HG03060 (cell line): Measurements from ENCODE around the gene OR8B3.
"Not testable (repeated sequence)": the region's sequence is repeated elsewhere in the genome, so short reads cannot be mapped to it uniquely, and the experiment has no call there.

ENCODE experiments used
- ATAC-seq: cut with Tn5 transposase; IDR thresholded peaks from one replicate; pipeline ENCODE4 v1.9.1; 2021; ENCODE audit warnings: low read depth, moderate number of reproducible peaks; ENCODE audit not compliant: unreplicated experiment

OR8B3 gene, protein sequence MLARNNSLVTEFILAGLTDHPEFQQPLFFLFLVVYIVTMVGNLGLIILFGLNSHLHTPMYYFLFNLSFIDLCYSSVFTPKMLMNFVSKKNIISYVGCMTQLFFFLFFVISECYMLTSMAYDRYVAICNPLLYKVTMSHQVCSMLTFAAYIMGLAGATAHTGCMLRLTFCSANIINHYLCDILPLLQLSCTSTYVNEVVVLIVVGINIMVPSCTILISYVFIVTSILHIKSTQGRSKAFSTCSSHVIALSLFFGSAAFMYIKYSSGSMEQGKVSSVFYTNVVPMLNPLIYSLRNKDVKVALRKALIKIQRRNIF

GRCh38 chr11:124398924-124399323 lies at the start of gene OR8B3:
TSS of gene OR8B3 (minus strand) at chr11:124399024. CDS start at chr11:124397351, 1,673 bp downstream.
- no peak for ATAC-seq

DNA sequence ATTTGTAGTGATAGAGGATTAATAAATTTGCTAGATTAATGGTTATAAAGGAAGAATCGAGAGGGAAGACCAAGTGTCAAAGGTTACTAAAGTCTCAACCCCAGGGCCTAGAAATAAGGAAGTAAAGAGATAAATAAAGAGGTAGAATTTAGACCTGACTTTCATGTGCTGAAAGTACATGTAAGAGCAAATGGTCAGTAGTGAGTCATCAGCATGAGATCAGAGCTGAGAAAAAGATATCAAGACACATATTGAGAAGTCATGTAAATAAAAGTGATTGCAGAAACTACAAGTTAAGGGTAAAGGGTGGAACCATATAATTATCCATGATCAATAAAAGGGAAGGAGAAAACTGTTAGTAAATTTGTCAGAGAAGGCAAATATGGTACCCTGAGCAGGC lies 48.1 kb upstream of the OR8B3 start:
- ATAC-seq, result no peak

DNA sequence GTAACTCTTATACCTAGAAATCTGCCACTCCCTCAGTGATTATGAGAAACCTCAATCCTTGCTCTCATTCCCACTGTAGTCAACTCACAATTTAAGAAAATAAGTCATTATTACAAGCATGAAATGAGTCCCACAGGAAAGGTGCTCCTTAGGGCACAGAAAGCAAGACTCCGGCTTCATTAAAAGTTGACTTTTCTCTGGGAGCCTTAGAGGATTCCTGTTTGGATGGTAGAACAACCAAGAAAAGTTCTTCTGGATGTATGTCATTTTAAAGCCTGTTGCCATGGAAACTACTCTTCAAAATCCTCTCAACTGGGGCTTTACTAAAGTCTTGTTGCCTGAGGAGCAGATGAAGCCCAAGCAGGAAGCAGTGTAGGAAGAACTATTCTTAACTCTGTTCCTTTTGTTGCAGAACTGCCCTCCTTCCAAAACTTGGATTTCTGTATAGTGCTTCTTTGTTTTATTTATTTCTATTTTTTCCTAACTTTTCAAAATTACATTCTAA lies 46.9 kb upstream of the OR8B3 start, which contains the start of gene OR8B8:
TSS of gene OR8B8 (minus strand) at position 51 of the 505 bp plus-strand sequence. CDS start 4,611 bp downstream, outside the sequence.
- ATAC-seq, result no peak

- ATAC-seq, result no peak
Observed at GRCh38 chr11:124442847-124443246, 44.0 kb upstream of the OR8B3 start.

DNA sequence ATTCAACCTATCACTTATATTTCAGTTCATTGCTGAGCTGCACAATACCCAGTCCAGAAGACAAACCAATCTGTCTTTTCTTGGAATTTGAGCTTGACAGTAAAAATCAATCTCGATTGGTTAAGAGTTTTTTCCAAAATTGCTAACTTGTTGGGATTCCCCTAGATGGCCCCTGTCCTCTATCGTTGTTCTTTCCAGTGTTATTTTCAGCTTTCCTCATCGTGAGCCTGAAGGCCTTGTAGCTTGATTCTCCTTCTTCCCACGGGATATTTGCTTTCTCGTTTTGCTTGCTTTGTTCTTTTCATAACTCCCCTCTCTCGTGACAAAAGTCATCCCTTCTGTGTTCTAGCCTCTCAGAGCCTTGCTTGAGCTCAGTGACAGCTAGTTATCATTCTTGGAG lies 43.6 kb upstream of the OR8B3 start:
- ATAC-seq, result no peak

- ATAC-seq, result no peak
Observed at GRCh38 chr11:124441519-124441918, 42.7 kb upstream of the OR8B3 start.

- no peak for ATAC-seq
Observed at GRCh38 chr11:124441081-124441480, 42.3 kb upstream of the OR8B3 start.

GRCh38 chr11:124440608-124441007 lies 41.8 kb upstream of the OR8B3 start:
- no peak for ATAC-seq

GRCh38 chr11:124434699-124435098 lies 35.9 kb upstream of the OR8B3 start:
- ATAC-seq, result no peak

DNA sequence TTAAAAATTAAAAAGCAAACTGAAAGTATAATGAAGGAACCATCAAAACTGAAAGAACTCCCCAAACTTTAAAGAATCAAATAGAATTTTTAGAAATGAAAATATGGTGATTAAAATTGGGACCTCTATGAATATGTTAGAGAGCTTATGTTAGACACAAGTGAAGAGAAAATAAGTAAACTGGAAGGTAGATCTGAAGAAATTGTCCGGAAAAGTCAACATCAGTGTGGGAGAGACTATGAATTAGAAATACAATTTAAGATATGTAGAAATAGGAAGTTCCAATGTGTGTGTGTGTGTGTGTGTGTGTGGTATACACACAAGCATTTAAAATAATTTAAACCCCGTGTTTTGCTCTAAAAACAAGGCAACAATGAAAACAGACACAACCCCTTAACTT lies 30.8 kb upstream of the OR8B3 start:
- ATAC-seq, result no peak

- no peak for ATAC-seq
Observed at GRCh38 chr11:124424384-124424921, 25.6 kb upstream of the OR8B3 start, which contains the start of gene OR8B4. TSS of gene OR8B4 (minus strand) at chr11:124424871. CDS start at chr11:124424871, 0 bp downstream.

- no peak for ATAC-seq
Observed at GRCh38 chr11:124421043-124421442, 22.2 kb upstream of the OR8B3 start.

- no peak for ATAC-seq
Observed at GRCh38 chr11:124415356-124415923, 16.6 kb upstream of the OR8B3 start.

GRCh38 chr11:124409906-124410305 lies 11.1 kb upstream of the OR8B3 start:
- ATAC-seq, result no peak

DNA sequence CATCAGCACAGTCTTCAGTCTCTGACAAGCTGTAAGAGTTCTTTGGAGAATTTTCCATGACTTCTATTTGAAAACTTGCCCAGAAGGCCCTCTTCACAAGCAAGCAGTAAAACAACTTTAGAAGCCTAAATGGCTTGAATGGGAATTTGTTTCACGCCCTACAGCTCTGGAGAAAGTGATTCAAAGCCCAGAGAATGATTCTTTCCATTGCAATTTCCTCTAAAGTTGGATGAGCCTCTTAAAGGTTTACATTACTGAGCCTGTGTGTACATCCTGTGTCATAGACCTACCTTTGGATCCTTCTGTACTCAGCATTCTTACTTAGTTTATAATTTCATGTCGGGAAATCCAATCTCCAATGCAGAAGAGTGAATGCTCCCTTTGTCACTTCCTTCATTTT lies 6.8 kb upstream of the OR8B3 start:
- ATAC-seq, result no peak

- ATAC-seq, result not testable (repeated sequence)
Observed at GRCh38 chr11:124403186-124403585, 4.4 kb upstream of the OR8B3 start.

GRCh38 chr11:124402326-124402922 lies 3.6 kb upstream of the OR8B3 start:
- ATAC-seq, result peak; percentile 84

DNA sequence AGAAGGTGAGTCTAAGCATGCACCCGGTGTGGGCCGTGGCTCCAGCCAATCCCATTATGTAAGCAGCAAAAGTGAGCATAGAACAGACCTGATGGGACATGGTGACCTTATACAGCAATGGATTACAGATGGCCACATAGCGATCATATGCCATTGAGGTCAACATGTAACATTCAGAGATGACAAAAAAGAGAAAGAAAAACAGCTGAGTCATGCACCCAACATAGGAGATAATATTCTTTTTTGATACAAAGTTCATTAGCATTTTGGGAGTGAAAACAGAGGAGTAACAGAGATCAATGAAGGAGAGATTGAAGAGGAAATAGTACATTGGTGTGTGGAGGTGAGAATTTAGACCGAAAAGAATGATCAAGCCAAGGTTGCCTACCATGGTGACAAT lies 2.0 kb downstream of the OR8B3 start:
- ATAC-seq, result not testable (repeated sequence)

DNA sequence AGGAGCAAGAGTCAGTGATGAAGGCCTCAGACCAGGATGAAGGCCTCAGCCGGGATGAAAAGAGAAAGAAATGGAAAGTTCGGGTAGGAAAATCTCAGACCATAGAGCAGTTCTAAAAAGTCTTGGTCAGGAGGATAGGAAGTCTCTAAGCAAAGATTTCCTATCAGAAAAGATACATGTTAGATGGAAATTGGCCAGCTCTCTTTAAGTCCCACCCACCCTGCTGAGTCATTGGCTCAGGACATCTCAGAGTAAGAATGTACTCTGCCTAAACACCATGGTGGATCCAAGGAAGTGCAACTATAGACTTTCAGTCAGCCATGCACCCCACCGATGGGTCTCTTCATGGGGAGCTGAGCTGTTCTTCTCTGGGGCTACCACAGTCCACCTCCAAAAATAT lies 4.4 kb downstream of the OR8B3 start:
- no peak for ATAC-seq

DNA sequence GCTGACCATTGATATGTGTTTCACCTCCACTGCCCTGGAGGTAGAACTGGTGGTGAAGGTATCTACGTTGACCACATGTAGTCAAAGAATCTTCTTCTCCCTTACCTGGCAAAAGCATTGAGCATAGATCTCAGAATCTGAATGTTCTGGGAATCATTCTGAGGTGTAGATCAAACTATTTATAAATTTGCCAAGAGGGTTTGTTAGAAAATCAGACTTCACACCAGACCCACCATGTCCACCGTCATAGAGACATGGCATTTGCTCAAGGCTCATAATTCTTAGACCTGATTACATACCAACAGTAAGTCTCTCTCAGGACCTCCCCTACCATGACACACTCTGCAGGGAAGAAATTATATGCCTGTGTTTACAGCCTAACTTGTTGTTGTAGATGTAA lies 14.4 kb downstream of the OR8B3 start, which contains the start of gene OR8B2:
TSS of gene OR8B2 (minus strand) at position 101 of the 400 bp plus-strand sequence. CDS start 1,156 bp downstream, outside the sequence.
- no peak for ATAC-seq

- ATAC-seq, result not testable (repeated sequence)
Observed at GRCh38 chr11:124382857-124383256, 16.0 kb downstream of the OR8B3 start.
